ENCODE results near the gene CNTNAP5. TPM values are rescaled to one million over a fixed set of nuclear protein-coding genes. Genes with fewer than 3 reads are reported as not detected.

Gene CNTNAP5
- total and polyA plus RNA-seq, 9 of the 15 experiments (the other 6 are each of a cell fraction or from before 2014, with no cell fraction given), result not detected

DNA sequence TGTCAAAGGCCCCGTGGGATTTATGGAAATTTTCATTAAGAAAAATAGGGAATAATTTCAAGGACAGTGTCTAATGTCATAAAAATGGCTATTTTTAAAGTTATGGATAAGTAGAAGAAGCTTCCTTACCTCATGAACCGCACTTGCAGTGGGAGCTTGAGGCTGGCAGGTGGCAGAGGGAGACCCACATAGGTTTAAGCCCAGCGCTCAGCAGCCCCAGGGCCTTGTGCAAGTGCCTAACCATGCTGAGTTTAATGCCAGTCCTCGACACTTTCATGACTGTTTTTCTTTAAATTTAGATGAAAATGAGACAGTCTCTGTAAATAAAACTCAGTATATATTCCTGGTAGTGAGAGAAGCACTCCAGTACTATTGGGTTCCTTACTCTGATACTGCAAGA is 285.6 kb downstream of the CNTNAP5 start (continued):
- TF ChIP-seq ZNF830 (CRISPR knock-in tag; IDR thresholded peaks at IDR 0.05), result no peak

DNA sequence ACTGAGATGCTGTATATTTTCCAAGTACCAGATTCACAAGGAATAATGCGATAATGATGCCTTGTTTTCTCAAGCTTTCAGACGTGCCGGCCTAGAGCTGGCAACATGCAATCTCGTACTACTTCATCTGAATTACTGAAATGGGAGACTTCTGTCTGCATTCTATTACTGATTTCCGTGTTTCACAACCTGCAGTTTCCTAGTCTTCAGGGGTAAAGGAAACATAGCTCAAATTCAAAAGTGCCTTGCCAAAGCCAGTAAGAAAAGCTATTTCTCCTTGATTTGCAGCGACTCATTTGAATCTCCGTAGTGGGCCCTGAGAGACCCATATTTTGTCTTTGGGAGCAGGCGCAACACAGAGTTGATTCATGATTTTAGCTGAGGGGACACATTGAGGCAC is 289.0 kb downstream of the CNTNAP5 start:
- 2% methylated on average over 8 of the region's 8 CpGs for WGBS (ENCODE audit: insufficient coverage, low coverage, missing lambda C conversion rate)
- Histone ChIP-seq H2AFZ (ENCODE audit: low read depth, low read length) (no peak overlapping the region), H3K36me3 (ENCODE audit: control insufficient read depth, insufficient read depth, low read length) (no peaks in the 10 kb centered on the region), H3K4me2 (ENCODE audit: insufficient read depth, low read length) (no peak overlapping the region), H3K79me2 (ENCODE audit: control insufficient read depth, insufficient read depth, low read length) (no peaks in the 10 kb centered on the region), H3K4me1 (replicated peaks in 1 of 2; ENCODE audit: control insufficient read depth in 2 of 2, insufficient read depth in 2 of 2, low read length in 2 of 2) (no peaks in the 10 kb centered on the region), H4K20me1 (replicated peaks; ENCODE audit: control insufficient read depth, insufficient read depth, low read length) (no peaks in the 10 kb centered on the region), H3K4me3 (no peak overlapping the region), H3K9me3 (replicated peaks; ENCODE audit: control insufficient read depth, insufficient read depth, low read depth, low read length) (no peaks in the 10 kb centered on the region), H3K9me1 (ENCODE audit: control insufficient read depth, insufficient read depth, low read length) (no peaks in the 10 kb centered on the region), H3K27ac (ENCODE audit: extremely low read depth, low read depth, low read length) (no peak overlapping the region), H3K27me3 (ENCODE audit: control insufficient read depth in 2 of 2, insufficient read depth in 2 of 2, low read length in 2 of 2) (no peaks in the 10 kb centered on the region), H3K9ac (ENCODE audit: insufficient read depth in 1 of 2, low read depth in 2 of 2, low read length in 2 of 2) (no peak overlapping the region)
- FAIRE-seq, result no peak
- in situ Hi-C loops (cut with MboI), result no loop called here
- no peak for ATAC-seq
- intact Hi-C loops (cut with micrococcal nuclease), result no loop called here
- CTCF ChIA-PET (ENCODE audit: low intra/inter-chr PET ratio), result no interaction called here
- BruUV-seq (replicated peaks), result no TSS peak
- DNase-seq (ENCODE audit: extremely low read depth in 1 of 4, low spot score in 3 of 4), result no peak
- POLR2A ChIA-PET, result no interaction called here
- TF ChIP-seq, protein P1, sequence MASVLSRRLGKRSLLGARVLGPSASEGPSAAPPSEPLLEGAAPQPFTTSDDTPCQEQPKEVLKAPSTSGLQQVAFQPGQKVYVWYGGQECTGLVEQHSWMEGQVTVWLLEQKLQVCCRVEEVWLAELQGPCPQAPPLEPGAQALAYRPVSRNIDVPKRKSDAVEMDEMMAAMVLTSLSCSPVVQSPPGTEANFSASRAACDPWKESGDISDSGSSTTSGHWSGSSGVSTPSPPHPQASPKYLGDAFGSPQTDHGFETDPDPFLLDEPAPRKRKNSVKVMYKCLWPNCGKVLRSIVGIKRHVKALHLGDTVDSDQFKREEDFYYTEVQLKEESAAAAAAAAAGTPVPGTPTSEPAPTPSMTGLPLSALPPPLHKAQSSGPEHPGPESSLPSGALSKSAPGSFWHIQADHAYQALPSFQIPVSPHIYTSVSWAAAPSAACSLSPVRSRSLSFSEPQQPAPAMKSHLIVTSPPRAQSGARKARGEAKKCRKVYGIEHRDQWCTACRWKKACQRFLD (CRISPR knock-in tag; IDR thresholded peaks at IDR 0.05), result no peak
- TF ChIP-seq HDAC8 (tag; IDR thresholded peaks at IDR 0.05), result no peak
- TF ChIP-seq, protein P2, sequence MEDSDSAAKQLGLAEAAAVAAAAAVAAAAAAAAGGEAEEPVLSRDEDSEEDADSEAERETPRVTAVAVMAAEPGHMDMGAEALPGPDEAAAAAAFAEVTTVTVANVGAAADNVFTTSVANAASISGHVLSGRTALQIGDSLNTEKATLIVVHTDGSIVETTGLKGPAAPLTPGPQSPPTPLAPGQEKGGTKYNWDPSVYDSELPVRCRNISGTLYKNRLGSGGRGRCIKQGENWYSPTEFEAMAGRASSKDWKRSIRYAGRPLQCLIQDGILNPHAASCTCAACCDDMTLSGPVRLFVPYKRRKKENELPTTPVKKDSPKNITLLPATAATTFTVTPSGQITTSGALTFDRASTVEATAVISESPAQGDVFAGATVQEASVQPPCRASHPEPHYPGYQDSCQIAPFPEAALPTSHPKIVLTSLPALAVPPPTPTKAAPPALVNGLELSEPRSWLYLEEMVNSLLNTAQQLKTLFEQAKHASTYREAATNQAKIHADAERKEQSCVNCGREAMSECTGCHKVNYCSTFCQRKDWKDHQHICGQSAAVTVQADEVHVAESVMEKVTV (CRISPR knock-in tag; IDR thresholded peaks at IDR 0.05), result no peak
- TF ChIP-seq, protein P3, sequence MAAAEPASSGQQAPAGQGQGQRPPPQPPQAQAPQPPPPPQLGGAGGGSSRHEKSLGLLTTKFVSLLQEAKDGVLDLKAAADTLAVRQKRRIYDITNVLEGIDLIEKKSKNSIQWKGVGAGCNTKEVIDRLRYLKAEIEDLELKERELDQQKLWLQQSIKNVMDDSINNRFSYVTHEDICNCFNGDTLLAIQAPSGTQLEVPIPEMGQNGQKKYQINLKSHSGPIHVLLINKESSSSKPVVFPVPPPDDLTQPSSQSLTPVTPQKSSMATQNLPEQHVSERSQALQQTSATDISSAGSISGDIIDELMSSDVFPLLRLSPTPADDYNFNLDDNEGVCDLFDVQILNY (CRISPR knock-in tag; IDR thresholded peaks at IDR 0.05), result no peak
- TF ChIP-seq ETS2 (tag; IDR thresholded peaks at IDR 0.05; ENCODE audit: borderline replicate concordance, poor library complexity, severe bottlenecking), result no peak
- TF ChIP-seq GABPA (tag; conservative IDR thresholded peaks at IDR 0.05; ENCODE audit: low read depth), result no peak
- TF ChIP-seq, protein P4, sequence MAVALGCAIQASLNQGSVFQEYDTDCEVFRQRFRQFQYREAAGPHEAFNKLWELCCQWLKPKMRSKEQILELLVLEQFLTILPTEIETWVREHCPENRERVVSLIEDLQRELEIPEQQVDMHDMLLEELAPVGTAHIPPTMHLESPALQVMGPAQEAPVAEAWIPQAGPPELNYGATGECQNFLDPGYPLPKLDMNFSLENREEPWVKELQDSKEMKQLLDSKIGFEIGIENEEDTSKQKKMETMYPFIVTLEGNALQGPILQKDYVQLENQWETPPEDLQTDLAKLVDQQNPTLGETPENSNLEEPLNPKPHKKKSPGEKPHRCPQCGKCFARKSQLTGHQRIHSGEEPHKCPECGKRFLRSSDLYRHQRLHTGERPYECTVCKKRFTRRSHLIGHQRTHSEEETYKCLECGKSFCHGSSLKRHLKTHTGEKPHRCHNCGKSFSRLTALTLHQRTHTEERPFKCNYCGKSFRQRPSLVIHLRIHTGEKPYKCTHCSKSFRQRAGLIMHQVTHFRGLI (CRISPR knock-in tag; IDR thresholded peaks at IDR 0.05), result no peak
- no peak for TF ChIP-seq ZNF431 (CRISPR knock-in tag; IDR thresholded peaks at IDR 0.05)
- TF ChIP-seq MCM7 (IDR thresholded peaks at IDR 0.05), result no peak
- TF ChIP-seq, protein P5, sequence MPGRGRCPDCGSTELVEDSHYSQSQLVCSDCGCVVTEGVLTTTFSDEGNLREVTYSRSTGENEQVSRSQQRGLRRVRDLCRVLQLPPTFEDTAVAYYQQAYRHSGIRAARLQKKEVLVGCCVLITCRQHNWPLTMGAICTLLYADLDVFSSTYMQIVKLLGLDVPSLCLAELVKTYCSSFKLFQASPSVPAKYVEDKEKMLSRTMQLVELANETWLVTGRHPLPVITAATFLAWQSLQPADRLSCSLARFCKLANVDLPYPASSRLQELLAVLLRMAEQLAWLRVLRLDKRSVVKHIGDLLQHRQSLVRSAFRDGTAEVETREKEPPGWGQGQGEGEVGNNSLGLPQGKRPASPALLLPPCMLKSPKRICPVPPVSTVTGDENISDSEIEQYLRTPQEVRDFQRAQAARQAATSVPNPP (IDR thresholded peaks at IDR 0.05; ENCODE audit: borderline replicate concordance, insufficient read depth, insufficient read length), result no peak
- TF ChIP-seq HNRNPL (IDR thresholded peaks at IDR 0.05; ENCODE audit: low read depth, low read length), result no peak
- no peak for TF ChIP-seq SREBF1 (IDR thresholded peaks at IDR 0.05; ENCODE audit: borderline replicate concordance, low read depth, low read length)
- no peak for TF ChIP-seq ZNF76 (CRISPR knock-in tag; IDR thresholded peaks at IDR 0.05; ENCODE audit: borderline replicate concordance)
- TF ChIP-seq RBM39 (optimal IDR thresholded peaks at IDR 0.05; ENCODE audit: low read depth, low read length), result no peak

Data from K562 (cell line).